Measurements from ENCODE around the gene DDX17.

Gene DDX17

DNA sequence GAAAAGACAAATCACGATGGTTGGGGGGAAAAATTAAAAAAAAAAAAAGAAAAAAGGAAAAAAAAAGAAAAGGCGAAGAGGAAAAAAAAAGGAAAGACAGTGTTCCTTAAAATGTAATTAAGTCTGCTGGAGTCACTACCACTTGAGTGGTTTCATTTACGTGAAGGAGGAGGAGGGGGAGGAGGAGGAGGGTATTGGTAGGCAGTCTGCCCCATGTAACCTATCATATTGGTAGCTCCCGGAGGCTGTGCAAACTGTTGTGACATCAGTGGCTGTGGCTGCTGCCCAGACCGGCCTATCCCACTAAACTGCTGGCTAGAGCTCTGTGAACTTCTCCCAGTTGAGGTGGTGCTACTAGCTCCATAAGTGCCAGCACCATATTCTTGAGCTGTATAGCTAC is 20.3 kb downstream of the DDX17 start:
- TF ChIP-seq, protein P1, sequence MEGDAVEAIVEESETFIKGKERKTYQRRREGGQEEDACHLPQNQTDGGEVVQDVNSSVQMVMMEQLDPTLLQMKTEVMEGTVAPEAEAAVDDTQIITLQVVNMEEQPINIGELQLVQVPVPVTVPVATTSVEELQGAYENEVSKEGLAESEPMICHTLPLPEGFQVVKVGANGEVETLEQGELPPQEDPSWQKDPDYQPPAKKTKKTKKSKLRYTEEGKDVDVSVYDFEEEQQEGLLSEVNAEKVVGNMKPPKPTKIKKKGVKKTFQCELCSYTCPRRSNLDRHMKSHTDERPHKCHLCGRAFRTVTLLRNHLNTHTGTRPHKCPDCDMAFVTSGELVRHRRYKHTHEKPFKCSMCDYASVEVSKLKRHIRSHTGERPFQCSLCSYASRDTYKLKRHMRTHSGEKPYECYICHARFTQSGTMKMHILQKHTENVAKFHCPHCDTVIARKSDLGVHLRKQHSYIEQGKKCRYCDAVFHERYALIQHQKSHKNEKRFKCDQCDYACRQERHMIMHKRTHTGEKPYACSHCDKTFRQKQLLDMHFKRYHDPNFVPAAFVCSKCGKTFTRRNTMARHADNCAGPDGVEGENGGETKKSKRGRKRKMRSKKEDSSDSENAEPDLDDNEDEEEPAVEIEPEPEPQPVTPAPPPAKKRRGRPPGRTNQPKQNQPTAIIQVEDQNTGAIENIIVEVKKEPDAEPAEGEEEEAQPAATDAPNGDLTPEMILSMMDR (IDR thresholded peaks at IDR 0.05; ENCODE audit: low read depth, low read length), result no peak
- no peak for DNase-seq (ENCODE audit: low read depth in 2 of 2)
- H3K4me3 ChIP-seq (replicated peaks in 1 of 2; ENCODE audit: low read depth in 2 of 2, low read length in 2 of 2), result no peak overlapping the region

DNA sequence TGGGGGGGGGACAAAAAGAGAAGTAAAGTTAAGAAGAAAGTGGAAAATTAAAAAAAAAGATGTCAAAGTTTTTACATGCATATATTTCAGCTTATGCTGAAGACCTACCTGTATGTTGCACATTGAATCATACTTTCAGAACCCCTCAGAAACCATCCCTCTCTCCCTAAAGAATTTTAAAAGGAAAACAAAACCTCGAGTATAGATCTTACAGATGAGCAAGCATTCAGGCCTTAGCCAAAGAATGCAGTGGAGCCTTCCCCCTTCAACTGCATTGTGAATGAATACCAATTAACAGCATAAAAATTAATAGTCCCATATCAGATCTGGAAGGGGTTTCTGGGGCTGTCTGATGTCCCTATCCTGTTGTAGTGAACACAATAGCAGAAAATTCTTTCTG is 21.9 kb downstream of the DDX17 start:
- TF ChIP-seq, protein P1 (IDR thresholded peaks at IDR 0.05; ENCODE audit: low read depth, low read length), result no peak
- DNase-seq (ENCODE audit: low read depth in 2 of 2), result no peak
- H3K4me3 ChIP-seq (replicated peaks in 1 of 2; ENCODE audit: low read depth in 2 of 2, low read length in 2 of 2), result no peak overlapping the region

DNA sequence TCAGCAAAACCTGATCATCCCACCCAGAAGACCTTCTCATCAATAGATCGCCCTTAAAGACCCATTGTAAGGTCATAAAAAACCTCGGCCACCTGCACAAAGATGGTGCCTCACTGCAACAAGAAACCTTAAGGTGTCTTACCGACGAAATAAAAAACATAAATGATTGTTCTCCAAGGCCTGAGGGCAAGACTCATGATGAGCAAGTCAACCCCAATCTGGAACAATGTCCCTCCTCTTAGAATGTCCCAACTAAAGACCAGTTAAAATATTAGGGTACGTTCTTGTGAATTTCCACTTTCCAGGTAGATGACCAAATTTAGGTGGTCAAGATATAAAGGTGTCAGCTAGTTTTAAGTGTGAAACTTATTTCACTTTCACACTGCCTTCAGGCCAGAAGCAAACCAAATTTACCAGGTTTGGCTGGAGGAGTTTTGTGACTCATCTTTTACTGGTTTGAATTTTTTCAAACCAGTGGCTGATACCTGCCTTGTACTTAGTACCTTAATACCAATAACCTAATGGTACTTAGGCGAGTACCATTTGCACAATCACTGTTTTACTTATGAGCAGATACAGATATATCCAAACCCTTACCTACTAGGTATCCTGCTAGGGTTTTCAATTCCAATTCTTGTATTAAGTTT is 23.3 kb downstream of the DDX17 start:
- no peak overlapping the region for H3K4me3 ChIP-seq (replicated peaks in 1 of 2; ENCODE audit: low read depth in 2 of 2, low read length in 2 of 2)
- no peak for DNase-seq (ENCODE audit: low read depth in 2 of 2)
- TF ChIP-seq, protein P1 (IDR thresholded peaks at IDR 0.05; ENCODE audit: low read depth, low read length), result no peak

DNA sequence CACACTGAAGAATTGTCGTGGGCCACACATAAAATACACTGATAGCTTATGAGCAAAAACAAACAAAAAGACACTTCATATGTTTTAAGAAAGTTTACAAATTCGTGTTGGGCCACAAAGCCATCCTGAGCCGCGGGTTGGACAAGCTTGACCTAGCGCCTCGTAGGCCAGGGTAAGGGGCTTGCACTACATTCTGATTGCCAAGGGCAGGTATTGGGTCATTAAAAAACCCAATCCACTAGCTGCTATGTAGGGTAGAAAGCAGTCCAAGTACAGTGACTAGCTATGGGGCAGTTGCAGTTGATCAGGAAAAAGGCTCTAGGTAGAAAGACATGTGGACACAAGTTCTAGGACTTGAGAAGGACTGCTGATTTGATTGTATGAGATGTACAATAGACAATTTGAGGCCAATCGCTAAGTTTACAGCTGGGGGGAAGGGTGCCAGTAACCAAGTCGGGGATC is 24.2 kb downstream of the DDX17 start:
- no peak overlapping the region for H3K4me3 ChIP-seq (replicated peaks in 1 of 2; ENCODE audit: low read depth in 2 of 2, low read length in 2 of 2)
- TF ChIP-seq, protein P1 (IDR thresholded peaks at IDR 0.05; ENCODE audit: low read depth, low read length), result no peak

DNA sequence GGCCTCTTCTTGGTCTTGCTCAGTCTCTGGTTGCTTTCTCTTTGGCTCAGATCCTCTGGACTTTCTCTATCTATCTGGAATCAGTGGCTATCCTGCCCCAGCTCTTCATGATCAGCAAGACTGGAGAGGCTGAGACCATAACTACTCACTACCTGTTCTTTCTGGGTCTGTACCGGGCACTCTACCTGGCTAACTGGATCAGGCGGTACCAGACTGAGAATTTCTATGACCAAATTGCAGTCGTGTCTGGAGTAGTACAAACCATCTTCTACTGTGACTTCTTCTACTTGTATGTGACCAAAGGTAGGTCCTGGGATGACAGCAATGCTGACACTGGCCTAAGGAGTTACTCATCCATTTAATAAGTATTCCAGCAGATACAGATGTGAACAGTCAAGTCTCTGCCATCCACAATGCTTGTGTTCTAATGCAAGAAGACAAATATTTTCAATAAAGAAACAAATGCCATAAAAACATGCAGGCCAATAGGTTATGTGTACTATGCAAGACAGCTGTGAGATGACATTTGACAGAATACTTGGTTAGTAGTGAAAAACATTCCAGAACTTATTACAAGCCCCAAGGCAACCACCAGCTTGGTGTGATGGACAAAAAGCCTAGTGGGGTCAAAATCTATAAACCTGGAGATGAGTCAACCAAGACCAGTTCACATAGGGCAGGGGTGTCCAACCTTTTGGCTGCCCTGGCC is 24.8 kb downstream of the DDX17 start:
- TF ChIP-seq, protein P1 (IDR thresholded peaks at IDR 0.05; ENCODE audit: low read depth, low read length), result no peak
- no peak for DNase-seq (ENCODE audit: low read depth in 2 of 2)
- no peak overlapping the region for H3K4me3 ChIP-seq (replicated peaks in 1 of 2; ENCODE audit: low read depth in 2 of 2, low read length in 2 of 2)

More for the DNA sequence above, 24.2 kb downstream of the DDX17 start:
- no peak for DNase-seq (ENCODE audit: low read depth in 2 of 2)

DNA sequence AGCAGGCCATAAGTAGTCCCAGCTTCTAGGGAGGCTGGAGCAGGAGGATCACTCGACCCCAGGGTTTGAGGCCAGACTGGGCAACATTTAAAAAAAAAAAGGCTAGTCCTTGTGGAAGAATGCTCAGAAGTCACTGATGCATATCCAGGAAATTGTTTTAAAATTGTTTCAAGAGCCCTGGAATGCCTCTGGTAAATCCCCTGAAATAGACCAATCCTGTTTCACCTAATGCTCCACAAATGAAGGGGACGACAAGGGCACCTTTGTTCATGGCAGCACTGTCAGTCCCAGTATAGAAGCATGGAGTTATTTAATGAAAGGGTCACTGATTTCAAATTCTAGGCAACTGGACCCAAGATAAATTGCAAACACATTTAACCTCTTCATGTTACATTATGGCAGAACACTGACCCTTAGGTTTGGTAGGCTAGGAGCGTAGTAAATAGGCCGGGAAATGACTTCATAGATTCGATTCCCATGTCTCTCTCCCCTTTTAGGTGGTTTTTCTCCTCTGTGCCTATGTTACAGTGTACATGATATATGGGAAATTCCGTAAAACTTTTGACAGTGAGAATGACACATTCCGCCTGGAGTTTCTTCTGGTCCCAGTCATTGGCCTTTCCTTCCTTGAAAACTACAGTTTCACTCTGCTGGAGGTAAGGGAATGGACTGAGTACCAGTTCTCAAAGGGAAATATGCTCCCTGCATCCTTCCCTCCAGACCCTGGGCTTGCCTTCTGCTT is 26.8 kb downstream of the DDX17 start:
- H3K4me3 ChIP-seq (replicated peaks in 1 of 2; ENCODE audit: low read depth in 2 of 2, low read length in 2 of 2), result no peak overlapping the region
- no peak for DNase-seq (ENCODE audit: low read depth in 2 of 2)

More for the DNA sequence above, 26.8 kb downstream of the DDX17 start:
- TF ChIP-seq, protein P1 (IDR thresholded peaks at IDR 0.05; ENCODE audit: low read depth, low read length), result no peak

All from cardiac fibroblast (primary cell).